ENCODE measurements around the gene CNIH1.
"Not testable (repeated sequence)": the region's sequence is repeated elsewhere in the genome, so short reads cannot be mapped to it uniquely, and the experiment has no call there.

Gene CNIH1

DNA sequence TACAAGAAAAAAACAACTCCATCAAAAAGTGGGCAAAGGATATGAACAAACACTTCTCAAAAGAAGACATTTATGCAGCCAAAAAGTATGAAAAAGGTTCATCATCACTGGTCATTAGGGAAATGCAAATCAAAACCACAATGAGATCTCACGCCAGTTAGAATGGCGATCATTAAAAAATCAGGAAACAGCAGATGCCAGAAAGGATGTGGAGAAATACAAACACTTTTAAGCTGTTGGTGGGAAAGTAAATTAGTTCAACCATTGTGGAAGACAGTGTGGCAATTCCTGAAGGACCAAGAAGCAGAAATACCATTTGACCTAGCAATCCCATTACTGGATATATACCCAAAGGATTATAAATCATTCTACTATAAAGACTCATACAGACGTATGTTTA is 60.6 kb downstream of the CNIH1 start:
- DNase-seq, result not testable (repeated sequence)

DNA sequence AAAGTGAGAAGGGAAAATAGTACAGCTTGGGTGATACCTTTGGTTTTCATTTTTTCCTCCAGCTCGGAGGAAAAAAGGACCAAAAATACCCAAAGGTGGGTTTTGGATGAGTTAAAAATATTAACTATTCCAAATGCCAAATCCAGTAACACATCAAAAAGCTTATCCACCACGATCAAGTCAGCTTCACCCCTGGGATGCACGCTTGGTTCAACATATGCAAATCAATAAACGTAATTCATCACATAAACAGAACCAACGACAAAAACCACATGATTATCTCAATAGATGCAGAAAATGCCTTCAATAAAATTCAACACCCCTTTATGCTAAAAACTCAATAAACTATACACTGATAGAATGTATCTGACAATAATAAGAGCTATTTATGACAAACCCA is 62.3 kb downstream of the CNIH1 start:
- not testable (repeated sequence) for DNase-seq

DNA sequence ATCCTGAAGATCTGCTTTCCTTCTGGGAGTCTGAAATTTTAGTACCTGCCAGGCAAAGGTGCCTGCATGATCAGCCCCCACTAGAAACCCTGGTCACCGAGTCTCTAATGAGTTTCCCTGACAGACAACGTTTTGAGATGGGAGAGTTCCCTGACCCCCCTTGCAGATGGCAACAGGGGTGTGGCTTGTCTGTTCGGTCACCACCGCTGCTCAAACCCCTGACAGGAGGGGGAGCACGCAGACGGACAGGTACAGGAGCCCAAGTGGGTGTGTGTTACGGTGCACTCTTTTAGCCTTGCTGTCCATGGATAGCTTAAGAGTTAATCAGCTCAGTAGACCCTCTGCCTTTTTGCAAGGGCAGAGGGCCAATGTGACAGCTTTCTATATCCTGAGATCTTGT is 63.7 kb downstream of the CNIH1 start:
- no peak for DNase-seq

GRCh38 chr14:54374117-54374884 is 66.9 kb downstream of the CNIH1 start:
- no peak for DNase-seq

Data from fibroblast of skin of scalp (primary cell).